HepG2 (cell line): Measurements from ENCODE around the gene ATAD2B. TPM values are rescaled to one million over a fixed set of nuclear protein-coding genes. Genes with fewer than 3 reads are reported as not detected.

Source experiments
- ARHGAP35 ChIP-seq: sonication (generic); formaldehyde crosslinking; IDR thresholded peaks from 2 replicates; pipeline ENCODE4 v1.9.0; 2022; ENCODE audit warnings: mild to moderate bottlenecking, inconsistent platforms, moderate library complexity, missing genetic modification reagents, borderline replicate concordance
- ATF5 ChIP-seq: sonication (generic); formaldehyde crosslinking; IDR thresholded peaks from 2 replicates; pipeline ENCODE4 v1.4.0; 2020; ENCODE audit warnings: mild to moderate bottlenecking, low read depth, missing genetic modification reagents
- DDIT3 ChIP-seq: sonication (generic); formaldehyde crosslinking; IDR thresholded peaks from 2 replicates; pipeline ENCODE4 v1.4.0; 2020; ENCODE audit warnings: mild to moderate bottlenecking, missing genetic modification reagents
- DMAP1 ChIP-seq: IDR thresholded peaks from 2 replicates; pipeline ENCODE4 v1.6.1; 2016
- ELK4 ChIP-seq: sonication (generic); formaldehyde crosslinking; IDR thresholded peaks from 2 replicates; pipeline ENCODE4 v1.9.0; 2021; ENCODE audit warnings: missing genetic modification reagents, borderline replicate concordance
- HDAC2 ChIP-seq: sonication (generic); formaldehyde crosslinking; IDR thresholded peaks from 2 replicates; pipeline ENCODE4 v1.4.0; 2020; ENCODE audit warnings: missing genetic modification reagents
- IRF2 ChIP-seq: IDR thresholded peaks from 2 replicates; pipeline ENCODE4 v1.6.1; 2018; ENCODE audit warnings: missing genetic modification reagents, missing compliant biosample characterization
- KDM2A ChIP-seq: sonication (generic); formaldehyde crosslinking; IDR thresholded peaks from 2 replicates; pipeline ENCODE4 v1.4.0; 2020; ENCODE audit warnings: low read depth, missing genetic modification reagents, borderline replicate concordance
- NFIB ChIP-seq: sonication (generic); formaldehyde crosslinking; IDR thresholded peaks from 2 replicates; pipeline ENCODE4 v1.9.0; 2021; ENCODE audit warnings: missing genetic modification reagents, mild to moderate bottlenecking, borderline replicate concordance
- NFIC ChIP-seq: IDR thresholded peaks from 2 replicates; pipeline ENCODE4 v1.6.1; 2012; ENCODE audit warnings: mild to moderate bottlenecking, low read length, inconsistent platforms
- PITX1 ChIP-seq: sonication (generic); formaldehyde crosslinking; IDR thresholded peaks from 2 replicates; pipeline ENCODE4 v1.5.1; 2020; ENCODE audit warnings: mild to moderate bottlenecking, missing genetic modification reagents
- SMAD1 ChIP-seq: sonication (generic); formaldehyde crosslinking; IDR thresholded peaks from 2 replicates; pipeline ENCODE4 v1.4.0; 2020; ENCODE audit warnings: missing genetic modification reagents, low read depth, mild to moderate bottlenecking, borderline replicate concordance
- SMYD3 ChIP-seq: sonication (generic); formaldehyde crosslinking; IDR thresholded peaks from 2 replicates; pipeline ENCODE4 v1.8.1; 2023; ENCODE audit warnings: mild to moderate bottlenecking, missing genetic modification reagents
- SNRNP70 ChIP-seq: fragments of 200-400 bp; formaldehyde crosslinking; IDR thresholded peaks from 2 replicates; pipeline ENCODE4 v1.6.1; 2017; ENCODE audit warnings: mild to moderate bottlenecking, low read depth, low read length, moderate library complexity
- SP5 ChIP-seq: IDR thresholded peaks from 2 replicates; pipeline ENCODE4 v1.6.1; 2016; ENCODE audit warnings: low read depth, borderline replicate concordance
- STAT6 ChIP-seq: sonication (generic); formaldehyde crosslinking; IDR thresholded peaks from 2 replicates; pipeline ENCODE4 v1.4.0; 2020; ENCODE audit warnings: missing genetic modification reagents, mild to moderate bottlenecking, borderline replicate concordance
- TBL1XR1 ChIP-seq: fragments of 150-350 bp; IDR thresholded peaks from 2 replicates; pipeline ENCODE4 v1.6.1; 2014; ENCODE audit warnings: borderline replicate concordance, low read length; ENCODE audit not compliant: partially characterized antibody
- ZBTB20 ChIP-seq: sonication (generic); formaldehyde crosslinking; IDR thresholded peaks from 2 replicates; pipeline ENCODE4 v1.8.1; 2023; ENCODE audit warnings: missing genetic modification reagents, low read depth, mild to moderate bottlenecking, borderline replicate concordance
- ZBTB7B ChIP-seq: sonication (generic); formaldehyde crosslinking; IDR thresholded peaks from 2 replicates; pipeline ENCODE4 v1.4.0; 2020; ENCODE audit warnings: missing genetic modification reagents
- ZNF143 ChIP-seq: sonication (generic); formaldehyde crosslinking; IDR thresholded peaks from 2 replicates; pipeline ENCODE4 v1.4.0; 2020; ENCODE audit warnings: missing genetic modification reagents
- ZNF205 ChIP-seq: IDR thresholded peaks from 2 replicates; pipeline ENCODE4 v1.6.1; 2018; ENCODE audit warnings: missing biosample characterization, missing genetic modification reagents
- ZNF234 ChIP-seq: sonication (generic); formaldehyde crosslinking; conservative IDR thresholded peaks from 2 replicates; pipeline ENCODE4 v1.5.1; 2020; ENCODE audit warnings: mild to moderate bottlenecking, missing genetic modification reagents
- ZNF331 ChIP-seq: sonication (generic); formaldehyde crosslinking; IDR thresholded peaks from 2 replicates; pipeline ENCODE4 v1.4.0; 2020; ENCODE audit warnings: missing genetic modification reagents
- ZNF367 ChIP-seq: sonication (generic); formaldehyde crosslinking; IDR thresholded peaks from 2 replicates; pipeline ENCODE4 v1.4.0; 2020; ENCODE audit warnings: missing genetic modification reagents, borderline replicate concordance
- ZNF772 ChIP-seq: sonication (generic); formaldehyde crosslinking; IDR thresholded peaks from 2 replicates; pipeline ENCODE4 v1.5.0; 2020; ENCODE audit warnings: mild to moderate bottlenecking, missing genetic modification reagents
- ZSCAN20 ChIP-seq: sonication (generic); formaldehyde crosslinking; IDR thresholded peaks from 2 replicates; pipeline ENCODE4 v1.4.0; 2020; ENCODE audit warnings: missing genetic modification reagents, mild to moderate bottlenecking, borderline replicate concordance
- polyA plus RNA-seq, 8 experiments: library from polyadenylated mRNA; depleted of rRNA in 3 of 8; stranded (reverse) in 7 of 8; unstranded in 1 of 8; fragments of >200 nt; fragmentation: Illumina TruSeq in 4 of 8; extraction: Trizol in 4 of 8; gene quantifications; 2 replicates each; pipeline versions ENCODE4 v1.2.1 to v1.2.3, GENCODE V29; 2011 to 2016; ENCODE audit warnings: low read depth in 4 of 8, missing spikeins in 1 of 8, mixed read lengths in 1 of 8; ENCODE audit not compliant: insufficient read depth in 1 of 8
- total RNA-seq, 5 experiments: library from RNA; depleted of rRNA; stranded (reverse); fragments of >200 nt; fragmentation: Illumina TruSeq; extraction: Trizol; gene quantifications; 2 replicates each; pipeline ENCODE4 v1.2.3, GENCODE V29; 2016; ENCODE audit warnings: low read depth in 1 of 5

The ATAD2B gene
- total and polyA plus RNA-seq, 2 of the 13 experiments (the other 11 are each of a cell fraction or from before 2014, with no cell fraction given) = 5.3 to 22.2 TPM

- TF ChIP-seq STAT6 (CRISPR knock-in tag) (no peak), ZNF772 (CRISPR knock-in tag) (peak; percentile 71; the same call in 1 of the 2 replicates), ZNF331 (peak; percentile 89), ZNF234 (CRISPR knock-in tag) (0 out of 2 replicates have a peak, but pooled peaks have one; percentile 83), ZSCAN20 (CRISPR knock-in tag) (peak; percentile 56; the same call in 1 of the 2 replicates), NFIB (CRISPR knock-in tag) (no peak), HDAC2 (CRISPR knock-in tag) (peak; percentile 62), SP5 (CRISPR knock-in tag) (peak; percentile 96), ZBTB20 (peak; percentile 35; the same call in 1 of the 2 replicates), PITX1 (CRISPR knock-in tag) (no peak; the same call in 1 of the 2 replicates), SMYD3 (CRISPR knock-in tag) (peak; percentile 96), ELK4 (CRISPR knock-in tag) (0 out of 2 replicates have a peak, but pooled peaks have one; percentile 10), KDM2A (CRISPR knock-in tag) (peak; percentile 98), ATF5 (CRISPR knock-in tag) (no peak; the same call in 1 of the 2 replicates), ZNF367 (CRISPR knock-in tag) (no peak; the same call in 1 of the 2 replicates), SNRNP70 (no peak), TBL1XR1 (peak; percentile 47), DDIT3 (CRISPR knock-in tag) (no peak), NFIC (no peak), SMAD1 (CRISPR knock-in tag) (peak; percentile 23; the same call in 1 of the 2 replicates), ZNF205 (CRISPR knock-in tag) (peak; percentile 84), ZBTB7B (CRISPR knock-in tag) (peak; percentile 23), ARHGAP35 (CRISPR knock-in tag) (peak; percentile 39; the same call in 1 of the 2 replicates), DMAP1 (CRISPR knock-in tag) (peak; percentile 89), IRF2 (CRISPR knock-in tag) (peak; percentile 97; the same call in 1 of the 2 replicates), ZNF143 (CRISPR knock-in tag) (peak; percentile 49)
Observed at GRCh38 chr2:23926750-23927571, at the start of gene ATAD2B (continued).
